OCI-LY3 (cell line): ENCODE results near the gene KRTAP3-3.

Experiments
- H2AFZ ChIP-seq: fragments of 200-600, 300-600 bp; shearing (Covaris generic); 2 replicates; pipeline ENCODE4 v1.6.0; 2014; ENCODE audit warnings: antibody characterized with exemption, low read depth, low read length
- H3K27ac ChIP-seq: fragments of 200-600, 300-600 bp; sonication (generic); 2 replicates; pipeline ENCODE4 v1.5.1; 2014; ENCODE audit warnings: mild to moderate bottlenecking, low read length, moderate library complexity, mixed read lengths
- H3K27me3 ChIP-seq: fragments of 200-600, 300-600 bp; sonication (generic); 2 replicates; pipeline ENCODE4 v1.6.1; 2014; ENCODE audit warnings: low read depth, low read length, mixed read lengths
- H3K36me3 ChIP-seq: fragments of 200-600, 300-600 bp; sonication (generic); replicated peaks from 2 replicates; pipeline ENCODE3; 2014; ENCODE audit warnings: low read depth, low read length, mixed read lengths
- H3K4me1 ChIP-seq: fragments of 300-600, 200-600 bp; sonication (generic); 2 replicates; pipeline ENCODE4 v1.6.1; 2014; ENCODE audit warnings: low read length, mixed read lengths
- H3K4me2 ChIP-seq: fragments of 200-600, 300-600 bp; sonication (generic); 2 replicates; pipeline ENCODE4 v1.6.1; 2014; ENCODE audit warnings: low read length, mixed read lengths
- H3K4me3 ChIP-seq: fragments of 300-600, 200-600 bp; sonication (generic); 2 replicates; pipeline ENCODE4 v1.5.1; 2014; ENCODE audit warnings: antibody characterized with exemption, mild to moderate bottlenecking, low read length, moderate library complexity
- H3K79me2 ChIP-seq: fragments of 300-600, 200-600 bp; shearing (Covaris generic); 2 replicates; pipeline ENCODE4 v1.6.1; 2014; ENCODE audit warnings: mild to moderate bottlenecking, low read length, mixed read lengths
- H3K9ac ChIP-seq: fragments of 300-600, 200-600 bp; shearing (Covaris generic); 2 replicates; pipeline ENCODE4 v1.6.0; 2014; ENCODE audit warnings: mild to moderate bottlenecking, low read length, moderate library complexity
- H3K9me3 ChIP-seq: fragments of 200-600, 300-600 bp; shearing (Covaris generic); 2 replicates; pipeline ENCODE4 v1.6.1; 2014; ENCODE audit warnings: low read length, mixed read lengths; ENCODE audit not compliant: insufficient read depth
- H4K20me1 ChIP-seq: fragments of 200-600, 300-600 bp; sonication (generic); 2 replicates; pipeline ENCODE4 v1.6.1; 2016; ENCODE audit warnings: low read length, mixed read lengths; ENCODE audit not compliant: insufficient read depth
- CTCF ChIP-seq: fragments of 200-600, 300-600 bp; sonication (generic); IDR thresholded peaks from 2 replicates; pipeline ENCODE4 v1.5.1; 2014; ENCODE audit warnings: antibody characterized with exemption, low read length, low read depth
- EZH2phosphoT487 ChIP-seq: fragments of 200-600 bp; shearing (Covaris generic); IDR thresholded peaks from 2 replicates; pipeline ENCODE4 v1.6.1; 2018; ENCODE audit warnings: antibody characterized with exemption, mixed run types, low read depth

KRTAP3-3 gene

GRCh38 chr17:40956401-40957254, 37.3 kb downstream of the KRTAP3-3 start:
- TF ChIP-seq EZH2phosphoT487 (no peak), CTCF (no peak)

GRCh38 chr17:40953881-40954280, 40.1 kb downstream of the KRTAP3-3 start:
- Histone ChIP-seq H4K20me1 (no peaks in the 10 kb centered on the region), H3K27me3 (peaks cover 42% of the 10 kb centered on the region), H3K27ac (no peak overlapping the region), H3K4me1 (no peaks in the 10 kb centered on the region), H2AFZ (no peak overlapping the region), H3K4me3 (no peak overlapping the region), H3K9me3 (no peaks in the 10 kb centered on the region), H3K36me3 (no peaks in the 10 kb centered on the region), H3K79me2 (no peaks in the 10 kb centered on the region), H3K4me2 (no peak overlapping the region), H3K9ac (no peak overlapping the region)
- TF ChIP-seq EZH2phosphoT487, result no peak
- no peak for TF ChIP-seq CTCF

More at GRCh38 chr17:40956401-40957254, 37.3 kb downstream of the KRTAP3-3 start:
- H3K27me3 ChIP-seq, result peaks cover 41% of the 10 kb centered on the region
- H3K79me2 ChIP-seq, result no peaks in the 10 kb centered on the region
- no peak overlapping the region for H2AFZ ChIP-seq
- H3K27ac ChIP-seq, result no peak overlapping the region
- no peaks in the 10 kb centered on the region for H4K20me1 ChIP-seq
- H3K9me3 ChIP-seq, result no peaks in the 10 kb centered on the region
- no peaks in the 10 kb centered on the region for H3K36me3 ChIP-seq
- no peaks in the 10 kb centered on the region for H3K4me1 ChIP-seq
- no peak overlapping the region for H3K4me2 ChIP-seq
- no peak overlapping the region for H3K9ac ChIP-seq
- H3K4me3 ChIP-seq, result no peak overlapping the region

GRCh38 chr17:40952661-40953060, 41.3 kb downstream of the KRTAP3-3 start:
- Histone ChIP-seq H3K27ac (no peak overlapping the region), H3K9me3 (no peaks in the 10 kb centered on the region), H4K20me1 (no peaks in the 10 kb centered on the region), H3K36me3 (no peaks in the 10 kb centered on the region), H3K9ac (no peak overlapping the region), H3K27me3 (peaks cover 42% of the 10 kb centered on the region), H2AFZ (no peak overlapping the region), H3K4me2 (no peak overlapping the region), H3K4me1 (no peaks in the 10 kb centered on the region), H3K4me3 (no peak overlapping the region), H3K79me2 (no peaks in the 10 kb centered on the region)
- TF ChIP-seq CTCF (no peak), EZH2phosphoT487 (no peak)

- H3K4me1 ChIP-seq, result no peaks in the 10 kb centered on the region
- H3K4me3 ChIP-seq, result no peak overlapping the region
- H3K9ac ChIP-seq, result no peak overlapping the region
- no peaks in the 10 kb centered on the region for H3K79me2 ChIP-seq
- no peaks in the 10 kb centered on the region for H3K9me3 ChIP-seq
- H2AFZ ChIP-seq, result no peak overlapping the region
- H3K27me3 ChIP-seq, result peaks cover 46% of the 10 kb centered on the region
- no peak overlapping the region for H3K27ac ChIP-seq
- no peak overlapping the region for H3K4me2 ChIP-seq
- H4K20me1 ChIP-seq, result no peaks in the 10 kb centered on the region
- H3K36me3 ChIP-seq, result no peaks in the 10 kb centered on the region
- TF ChIP-seq CTCF (no peak), EZH2phosphoT487 (no peak)
Observed at GRCh38 chr17:40952154-40952553, 41.8 kb downstream of the KRTAP3-3 start.
